Stimulated activated effector memory CD8-positive, alpha-beta T cell treated with anti-CD3 and anti-CD28 coated beads, Interleukin-12 subunit alpha, Interleukin-12 subunit beta, amount 100 ng/mL, for 72 hours (primary cell): ENCODE data around the gene PDE3B.
"Not testable (repeated sequence)": the region's sequence is repeated elsewhere in the genome, so short reads cannot be mapped to it uniquely, and the experiment has no call there.

Experiments
- ATAC-seq: fragments of 150-1000 bp; cut with Tn5 transposase; 2 replicates; pipeline ENCODE4 v1.10.0; 2021
- DNase-seq, 2 donors: peaks; one replicate each; pipeline ENCODE4 v3.0.0; 2021 to 2022; ENCODE audit warnings: low spot score in 2 of 2
- H3K27ac Mint-ChIP-seq: one replicate; pipeline ENCODE4 v1.8.0; 2022; ENCODE audit warnings: mild to moderate bottlenecking, mixed read lengths
- H3K36me3 Mint-ChIP-seq: one replicate; pipeline ENCODE4 v1.8.0; 2022; ENCODE audit warnings: mild to moderate bottlenecking, mixed read lengths
- H3K4me1 Mint-ChIP-seq: one replicate; pipeline ENCODE4 v1.8.0; 2022; ENCODE audit warnings: mixed read lengths
- H3K4me3 Mint-ChIP-seq: one replicate; pipeline ENCODE4 v1.8.0; 2022; ENCODE audit warnings: mild to moderate bottlenecking, mixed read lengths
- H3K9me3 Mint-ChIP-seq: one replicate; pipeline ENCODE4 v1.8.0; 2022; ENCODE audit warnings: mixed read lengths

The PDE3B gene

DNA sequence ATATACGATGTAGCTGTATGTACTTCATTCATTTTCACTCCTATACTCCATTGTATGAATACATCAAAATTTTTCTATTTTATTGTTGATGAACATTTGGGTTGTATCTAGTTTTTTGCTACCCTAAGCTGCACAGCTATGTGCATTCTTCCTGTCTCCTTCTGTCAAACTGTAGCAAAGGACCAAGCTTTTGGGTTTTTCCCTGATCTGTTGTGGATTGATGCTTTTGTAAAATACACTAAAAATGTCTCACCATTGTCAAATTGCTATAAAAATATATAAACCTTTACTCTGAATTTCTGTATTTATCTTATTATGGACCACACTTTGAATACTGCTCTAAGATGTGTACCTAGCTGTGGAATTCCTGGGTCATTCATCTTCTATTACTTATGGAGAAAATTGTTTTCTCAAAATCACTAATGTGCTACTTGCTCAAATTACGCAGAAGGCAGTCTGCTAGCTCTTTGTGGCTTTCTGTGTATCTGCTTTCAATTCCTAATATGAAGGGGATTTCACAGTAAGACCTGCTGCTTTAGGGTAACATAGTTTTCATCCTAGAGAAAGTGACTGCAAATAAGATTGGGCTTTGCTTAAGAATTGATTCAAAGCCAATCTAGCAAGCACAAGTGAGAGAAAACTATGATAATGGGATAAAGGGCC, 125.1 kb downstream of the PDE3B start:
- Mint-ChIP-seq H3K27ac (peak overlapping the region; percentile 73), H3K4me1 (peaks cover 35% of the 10 kb centered on the region), H3K36me3 (peaks cover 10% of the 10 kb centered on the region), H3K4me3 (peak overlapping the region; percentile 49), H3K9me3 (no peaks in the 10 kb centered on the region)
- DNase-seq (no peak), ATAC-seq (peak; percentile 77)

DNA sequence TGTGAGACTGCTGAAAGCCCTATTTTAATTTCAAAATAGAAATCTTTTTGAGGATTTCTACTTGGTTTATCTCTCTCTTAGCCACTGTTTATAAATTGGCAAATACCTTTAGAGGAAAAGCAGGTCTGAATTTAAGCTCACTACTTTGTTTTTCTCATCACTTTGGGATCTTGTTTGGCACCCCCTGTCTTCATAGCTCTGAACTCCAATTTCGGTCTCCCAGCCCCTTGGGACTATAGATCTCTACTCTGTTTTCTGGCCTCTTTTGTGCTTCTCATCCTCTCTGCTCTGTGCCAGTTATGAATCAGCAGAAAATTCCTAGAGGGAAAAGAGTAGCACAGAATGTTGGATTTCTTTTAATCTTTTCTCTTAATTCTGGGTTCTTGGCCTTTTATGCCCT, 130.2 kb downstream of the PDE3B start:
- DNase-seq: no peak
- no peak for ATAC-seq
- no peak overlapping the region for H3K27ac Mint-ChIP-seq
- no peaks in the 10 kb centered on the region for H3K9me3 Mint-ChIP-seq
- no peak overlapping the region for H3K4me3 Mint-ChIP-seq
- peaks cover 15% of the 10 kb centered on the region for H3K36me3 Mint-ChIP-seq
- H3K4me1 Mint-ChIP-seq: peaks cover 33% of the 10 kb centered on the region

DNA sequence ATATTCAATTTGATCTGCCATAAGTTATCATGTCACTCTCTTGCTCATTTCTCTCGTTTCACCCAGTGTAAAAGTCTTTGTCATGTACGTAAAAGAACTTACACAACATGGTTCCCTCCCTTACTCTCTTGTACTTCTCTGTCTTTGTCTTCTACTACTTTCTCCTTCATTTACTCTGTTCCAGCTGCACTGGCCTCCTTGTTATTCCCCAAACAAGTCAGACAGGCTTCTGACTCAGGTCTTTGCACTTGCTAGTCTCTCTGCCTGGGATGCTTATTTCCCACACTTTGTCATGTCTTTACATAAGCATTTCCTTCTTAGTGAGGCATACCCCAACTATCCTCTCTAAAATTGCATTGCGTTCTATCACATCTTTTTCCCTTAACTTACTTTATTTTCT, 131.1 kb downstream of the PDE3B start:
- Mint-ChIP-seq H3K27ac (peak overlapping the region; percentile 5), H3K4me1 (peaks cover 31% of the 10 kb centered on the region), H3K36me3 (peaks cover 15% of the 10 kb centered on the region), H3K9me3 (no peaks in the 10 kb centered on the region), H3K4me3 (no peak overlapping the region)
- DNase-seq (no peak), ATAC-seq (no peak)

DNA sequence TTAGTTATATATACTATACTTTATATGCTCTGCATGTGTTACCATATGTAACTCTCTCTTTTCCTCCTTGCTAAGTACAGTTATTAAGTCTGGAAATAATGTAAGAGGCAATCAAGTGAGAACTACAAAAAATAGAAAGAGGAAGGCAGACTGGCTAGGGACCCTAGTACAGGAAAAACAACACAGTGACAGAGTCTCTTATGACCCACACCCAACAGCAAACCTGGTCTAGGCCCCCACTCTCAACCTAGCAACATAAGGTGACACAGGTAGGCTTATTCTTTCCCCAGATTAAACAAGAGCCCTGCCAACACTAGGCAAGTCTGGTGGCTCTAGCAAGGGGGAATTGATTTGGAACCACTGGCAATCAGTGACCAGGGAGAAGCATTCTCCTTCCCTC, 132.3 kb downstream of the PDE3B start:
- peak overlapping the region; percentile 32 for H3K27ac Mint-ChIP-seq
- H3K4me1 Mint-ChIP-seq: peaks cover 31% of the 10 kb centered on the region
- H3K36me3 Mint-ChIP-seq: peaks cover 15% of the 10 kb centered on the region
- peaks cover 5% of the 10 kb centered on the region for H3K9me3 Mint-ChIP-seq
- no peak for ATAC-seq
- DNase-seq: no peak
- H3K4me3 Mint-ChIP-seq: no peak overlapping the region

DNA sequence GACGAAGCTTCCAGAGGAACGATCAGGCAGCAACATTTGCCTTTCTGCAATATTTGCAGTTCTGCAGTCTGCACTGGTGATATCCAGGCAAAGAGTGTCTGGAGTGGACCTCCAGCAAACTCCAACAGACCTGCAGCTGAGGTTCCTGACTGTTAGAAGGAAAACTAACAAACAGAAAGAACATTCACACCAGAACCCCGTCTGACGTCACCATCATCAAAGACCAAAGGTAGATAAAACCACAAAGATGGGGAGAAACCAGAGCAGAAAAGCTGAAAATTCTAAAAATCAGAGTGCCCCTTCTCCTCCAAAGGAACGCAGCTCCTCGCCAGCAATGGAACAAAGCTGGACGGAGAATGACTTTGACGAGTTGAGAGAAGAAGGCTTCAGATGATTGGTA, 134.9 kb downstream of the PDE3B start:
- Mint-ChIP-seq H3K4me1 (peaks cover 37% of the 10 kb centered on the region), H3K36me3 (peaks cover 15% of the 10 kb centered on the region)
- H3K27ac Mint-ChIP-seq, DNase-seq, H3K9me3 Mint-ChIP-seq, H3K4me3 Mint-ChIP-seq, ATAC-seq: not testable (repeated sequence)

DNA sequence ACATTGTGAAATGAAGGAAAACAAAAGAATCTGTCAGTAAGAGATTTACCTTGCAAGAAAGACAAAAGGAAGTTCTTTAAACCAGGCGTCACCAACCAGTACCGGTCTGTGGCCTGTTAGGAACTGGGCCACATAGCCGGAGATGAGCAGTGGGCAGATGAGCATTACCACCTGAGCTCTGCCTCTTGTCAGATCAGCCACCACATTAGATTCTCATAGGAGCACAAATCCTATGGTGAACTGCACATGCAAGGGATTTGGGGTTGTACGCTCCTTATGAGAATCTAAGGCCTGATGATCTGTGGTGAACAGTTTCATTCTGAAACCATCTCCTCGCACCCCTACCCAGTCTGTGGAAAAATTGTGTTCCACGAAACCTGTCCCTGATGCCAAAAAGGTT, 140.2 kb downstream of the PDE3B start:
- ATAC-seq (peak; percentile 54), DNase-seq (no peak)
- peaks cover 6% of the 10 kb centered on the region for H3K36me3 Mint-ChIP-seq
- peaks cover 5% of the 10 kb centered on the region for H3K9me3 Mint-ChIP-seq
- H3K4me3 Mint-ChIP-seq: peak overlapping the region; percentile 13
- peak overlapping the region; percentile 88 for H3K27ac Mint-ChIP-seq
- H3K4me1 Mint-ChIP-seq: peaks cover 41% of the 10 kb centered on the region

DNA sequence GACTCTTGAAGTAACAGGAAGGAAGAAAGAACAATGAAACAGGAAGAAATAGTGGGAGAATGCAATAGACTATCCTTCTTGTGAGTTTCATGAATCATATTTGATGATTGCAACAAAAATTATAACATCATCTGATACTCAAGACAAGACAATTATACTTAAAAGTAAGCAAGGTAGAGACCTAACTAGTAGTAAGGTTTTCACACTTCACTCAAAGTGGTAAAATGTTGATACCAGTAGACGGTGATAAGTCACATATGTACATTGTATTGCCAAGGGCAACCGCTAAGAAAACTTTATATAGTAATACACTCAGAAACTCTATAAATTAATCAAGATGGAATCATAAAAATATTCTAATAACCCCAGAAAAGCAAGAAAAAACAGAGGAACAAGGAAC, 140.6 kb downstream of the PDE3B start:
- DNase-seq (no peak), ATAC-seq (peak; percentile 90)
- Mint-ChIP-seq H3K4me3 (peak overlapping the region; percentile 13), H3K36me3 (peaks cover 10% of the 10 kb centered on the region), H3K4me1 (peaks cover 37% of the 10 kb centered on the region), H3K27ac (peak overlapping the region; percentile 88), H3K9me3 (peaks cover 5% of the 10 kb centered on the region)

DNA sequence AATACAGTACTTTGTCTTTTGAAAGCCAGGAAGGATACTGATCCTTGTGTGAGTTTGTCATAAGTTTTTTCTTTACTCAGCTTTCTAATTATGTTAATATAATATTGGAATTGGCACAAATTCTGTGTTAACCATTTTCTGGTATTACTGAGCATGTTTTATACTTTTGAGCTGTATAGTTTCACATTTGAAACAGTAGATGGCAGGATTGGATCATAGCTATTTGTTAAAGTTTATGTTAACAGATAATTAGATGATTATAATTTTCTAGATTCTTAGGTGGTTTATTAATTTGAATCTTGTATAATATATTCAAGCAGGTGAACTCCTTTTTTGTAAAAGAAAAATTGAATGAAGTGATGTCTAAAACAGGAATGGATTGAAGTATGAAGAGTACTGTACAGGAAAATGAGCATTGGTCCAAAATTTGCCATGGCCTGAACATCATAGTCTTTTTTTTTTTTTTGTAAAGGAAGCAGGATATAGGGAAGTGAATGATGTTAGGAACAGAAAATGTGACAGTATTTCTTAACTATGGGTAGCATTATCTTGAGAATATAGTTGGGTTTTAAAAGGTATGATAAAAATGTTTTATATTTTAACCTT, 146.4 kb downstream of the PDE3B start:
- ATAC-seq (no peak), DNase-seq (no peak)
- no peaks in the 10 kb centered on the region for H3K9me3 Mint-ChIP-seq
- H3K4me3 Mint-ChIP-seq: no peak overlapping the region
- H3K4me1 Mint-ChIP-seq: no peaks in the 10 kb centered on the region
- no peak overlapping the region for H3K27ac Mint-ChIP-seq
- H3K36me3 Mint-ChIP-seq: peaks cover 16% of the 10 kb centered on the region

DNA sequence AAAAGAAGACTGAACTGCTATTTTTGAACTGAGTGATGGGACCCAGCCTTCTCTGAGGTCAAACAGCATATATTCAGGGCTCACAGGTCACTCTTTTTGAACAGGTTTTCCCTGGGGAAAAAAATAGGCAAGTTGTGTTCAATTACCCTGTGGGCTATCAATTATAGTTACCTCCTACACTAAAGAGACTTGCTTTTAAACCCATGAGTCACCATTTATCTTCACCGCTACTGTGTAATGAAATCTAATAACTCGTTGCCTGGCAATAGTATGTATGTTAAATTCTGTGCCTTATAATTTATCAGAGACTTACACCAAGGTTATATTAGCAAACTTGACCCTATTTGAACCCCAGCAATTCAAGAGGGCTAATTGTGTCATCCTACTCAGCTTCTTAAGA, 149.9 kb downstream of the PDE3B start:
- ATAC-seq (no peak), DNase-seq (no peak)
- H3K36me3 Mint-ChIP-seq: peaks cover 16% of the 10 kb centered on the region
- no peak overlapping the region for H3K27ac Mint-ChIP-seq
- no peaks in the 10 kb centered on the region for H3K9me3 Mint-ChIP-seq
- no peak overlapping the region for H3K4me3 Mint-ChIP-seq
- peaks cover 3% of the 10 kb centered on the region for H3K4me1 Mint-ChIP-seq

DNA sequence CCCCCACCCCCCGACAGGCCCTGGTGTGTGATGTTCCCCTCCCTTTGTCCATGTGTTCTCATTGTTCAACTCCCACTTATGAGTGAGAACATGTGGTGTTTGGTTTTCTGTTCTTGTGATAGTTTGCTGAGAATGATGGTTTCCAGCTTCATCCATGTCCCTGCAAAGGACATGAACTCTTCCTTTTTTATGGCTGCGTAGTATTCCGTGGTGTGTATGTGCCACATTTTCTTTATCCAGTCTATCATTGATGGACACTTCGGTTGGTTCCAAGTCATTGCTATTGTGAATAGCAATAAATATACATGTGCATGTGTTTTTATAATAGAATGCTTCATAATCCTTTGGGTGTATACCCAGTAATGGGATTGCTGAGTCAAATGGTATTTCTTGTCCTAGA, 152.4 kb downstream of the PDE3B start:
- not testable (repeated sequence) for ATAC-seq, DNase-seq, H3K36me3 Mint-ChIP-seq, H3K4me3 Mint-ChIP-seq, H3K9me3 Mint-ChIP-seq
- Mint-ChIP-seq H3K4me1 (peaks cover 20% of the 10 kb centered on the region), H3K27ac (peak overlapping the region; percentile 48)

DNA sequence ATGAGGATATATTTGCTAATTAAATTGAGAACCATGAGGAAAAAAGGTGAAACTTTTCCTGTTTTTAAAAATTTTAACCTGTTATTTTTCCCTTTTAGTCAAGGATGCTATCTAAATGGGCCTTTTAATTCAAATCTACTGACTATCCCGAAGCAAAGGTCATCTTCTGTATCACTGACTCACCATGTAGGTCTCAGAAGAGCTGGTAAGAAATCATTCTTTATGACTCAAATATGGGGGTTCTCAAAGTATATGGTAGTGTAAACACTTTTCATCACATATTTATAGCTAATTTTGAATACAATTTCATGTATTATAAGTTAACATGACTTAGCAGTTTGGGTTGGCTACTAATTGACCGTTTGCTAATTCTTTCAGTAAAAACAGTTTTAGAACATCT, 160.2 kb downstream of the PDE3B start:
- peak; percentile 60 for ATAC-seq
- Mint-ChIP-seq H3K4me1 (peaks cover 25% of the 10 kb centered on the region), H3K9me3 (peaks cover 3% of the 10 kb centered on the region), H3K4me3 (no peak overlapping the region), H3K36me3 (peaks cover 50% of the 10 kb centered on the region), H3K27ac (no peak overlapping the region)
- no peak for DNase-seq

DNA sequence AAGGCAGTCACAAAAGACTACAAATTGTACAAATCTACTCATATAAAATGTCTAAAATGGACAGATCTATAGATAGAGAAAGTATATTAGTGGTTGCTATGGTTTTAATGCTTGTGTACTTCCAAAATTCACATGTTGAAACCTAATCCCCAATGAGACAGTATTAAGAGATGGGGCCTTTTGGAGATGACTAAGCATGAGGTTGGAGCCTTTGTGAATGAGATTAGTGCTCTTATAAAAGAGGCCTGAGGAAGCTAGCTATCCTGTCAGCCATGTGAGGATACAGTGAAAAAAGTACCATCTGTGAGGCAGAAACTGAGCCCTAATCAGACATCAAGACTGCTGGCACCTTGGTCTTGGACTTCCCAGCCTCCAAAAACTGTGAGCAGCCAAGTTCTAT, 165.9 kb downstream of the PDE3B start:
- Mint-ChIP-seq H3K4me1 (peaks cover 5% of the 10 kb centered on the region), H3K27ac (no peak overlapping the region)
- ATAC-seq: peak; percentile 37

DNA sequence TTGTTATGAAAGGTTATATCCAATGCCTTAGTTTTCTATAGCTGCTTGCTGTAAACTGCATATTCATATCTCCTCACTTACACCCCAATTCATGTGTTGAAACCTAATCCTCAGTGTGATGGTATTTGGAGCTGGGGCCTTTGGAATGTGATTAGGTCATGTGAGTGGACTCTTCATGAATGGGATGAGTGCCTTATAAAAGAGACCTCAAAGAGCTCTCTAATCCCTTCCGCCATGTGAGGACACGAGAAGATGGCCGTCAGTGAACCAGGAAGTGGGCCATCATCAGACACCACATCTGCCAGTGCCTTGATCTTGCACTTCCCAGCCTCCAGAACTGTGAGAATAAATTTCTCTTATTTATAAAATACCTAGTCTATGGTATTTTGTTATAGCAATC, 169.2 kb downstream of the PDE3B start:
- no peak for DNase-seq
- Mint-ChIP-seq H3K4me3 (no peak overlapping the region), H3K27ac (peak overlapping the region; percentile 10), H3K36me3 (peaks cover 47% of the 10 kb centered on the region), H3K9me3 (no peaks in the 10 kb centered on the region), H3K4me1 (no peaks in the 10 kb centered on the region)
- no peak for ATAC-seq

More for the DNA sequence above, 165.9 kb downstream of the PDE3B start:
- Mint-ChIP-seq H3K9me3 (peaks cover 3% of the 10 kb centered on the region), H3K36me3 (peaks cover 66% of the 10 kb centered on the region), H3K4me3 (no peak overlapping the region)
- DNase-seq: no peak

DNA sequence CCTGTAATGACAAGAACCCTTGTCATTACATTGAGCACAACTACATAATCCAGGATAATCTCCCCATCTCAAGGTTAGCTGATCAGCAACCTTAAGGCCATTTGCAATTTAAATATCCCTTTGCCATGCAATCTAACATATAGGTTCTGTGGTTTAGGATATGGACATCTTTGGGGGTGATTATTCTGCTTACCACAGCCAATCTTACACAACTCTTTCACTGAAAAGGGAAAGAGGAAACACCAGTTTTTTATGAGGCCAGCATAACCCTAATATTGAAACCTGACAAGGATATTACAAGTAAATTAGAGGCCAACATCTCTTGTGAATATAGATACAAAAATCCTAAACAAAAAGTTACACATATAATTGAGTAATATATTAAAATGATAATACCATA, 169.9 kb downstream of the PDE3B start:
- peaks cover 40% of the 10 kb centered on the region for H3K36me3 Mint-ChIP-seq
- ATAC-seq (no peak), DNase-seq (no peak)
- H3K4me1 Mint-ChIP-seq: no peaks in the 10 kb centered on the region
- H3K9me3 Mint-ChIP-seq: no peaks in the 10 kb centered on the region
- H3K4me3 Mint-ChIP-seq: no peak overlapping the region
- H3K27ac Mint-ChIP-seq: peak overlapping the region; percentile 10

DNA sequence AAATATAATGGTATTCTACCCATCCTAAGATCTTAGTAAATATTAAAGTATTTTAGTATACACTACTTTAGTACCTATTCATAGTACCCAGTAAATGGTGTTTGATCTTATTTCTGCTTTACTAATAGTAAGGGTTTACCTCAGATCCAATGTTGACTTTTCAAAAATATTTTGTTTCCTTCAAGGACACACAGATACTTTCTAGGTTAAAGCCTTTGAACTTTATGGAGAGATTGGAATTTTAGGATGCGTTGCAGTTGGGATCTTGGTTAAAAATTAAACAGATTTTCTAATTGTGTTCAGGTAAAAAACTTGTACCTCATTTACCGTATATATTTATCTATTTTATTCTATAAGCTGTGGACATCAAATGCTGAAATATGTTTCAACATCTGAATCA, 175.2 kb downstream of the PDE3B start:
- ATAC-seq: no peak
- H3K4me3 Mint-ChIP-seq: no peak overlapping the region
- peaks cover 38% of the 10 kb centered on the region for H3K36me3 Mint-ChIP-seq
- no peak for DNase-seq
- H3K27ac Mint-ChIP-seq: no peak overlapping the region
- no peaks in the 10 kb centered on the region for H3K9me3 Mint-ChIP-seq
- H3K4me1 Mint-ChIP-seq: peaks cover 5% of the 10 kb centered on the region

DNA sequence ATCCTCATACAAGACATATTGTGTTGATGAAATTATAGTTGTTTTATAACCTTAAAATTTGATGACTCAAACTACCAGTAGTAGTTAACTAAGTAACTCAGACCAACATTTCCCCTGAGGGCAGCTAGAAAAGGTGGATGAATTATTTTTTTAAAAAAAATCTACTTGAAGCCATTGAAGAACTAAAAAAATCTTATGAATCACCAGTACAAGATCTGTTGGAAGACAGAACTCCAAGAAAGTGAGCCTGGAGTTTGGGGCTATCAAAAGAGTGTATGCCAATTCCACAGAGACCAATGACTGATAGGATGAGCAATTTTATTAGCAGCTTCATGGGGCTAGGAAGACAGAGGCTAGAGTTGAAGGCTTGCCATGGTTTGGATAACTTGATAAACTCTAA, 176.0 kb downstream of the PDE3B start:
- Mint-ChIP-seq H3K36me3 (peaks cover 37% of the 10 kb centered on the region), H3K27ac (no peak overlapping the region), H3K9me3 (peaks cover 6% of the 10 kb centered on the region), H3K4me1 (peaks cover 5% of the 10 kb centered on the region), H3K4me3 (no peak overlapping the region)
- DNase-seq: no peak
- no peak for ATAC-seq
